ENCODE data around the gene DSCAML1. TPM values are rescaled to one million over a fixed set of nuclear protein-coding genes. Genes with fewer than 3 reads are reported as not detected.

Gene DSCAML1
- total and polyA plus RNA-seq, 10 of the 15 experiments (the other 5 are each of a cell fraction or from before 2014, with no cell fraction given), result 0.03 to 0.18 (median 0.06) TPM; not detected in 1

- no peak for TF ChIP-seq MAX (IDR thresholded peaks at IDR 0.05; ENCODE audit: low read depth, low read length)
- no peak for TF ChIP-seq ZNF24 (IDR thresholded peaks at IDR 0.05)
These were observed 334.7 kb downstream of the DSCAML1 start (continued) for GRCh38 chr11:117462183-117462863.

DNA sequence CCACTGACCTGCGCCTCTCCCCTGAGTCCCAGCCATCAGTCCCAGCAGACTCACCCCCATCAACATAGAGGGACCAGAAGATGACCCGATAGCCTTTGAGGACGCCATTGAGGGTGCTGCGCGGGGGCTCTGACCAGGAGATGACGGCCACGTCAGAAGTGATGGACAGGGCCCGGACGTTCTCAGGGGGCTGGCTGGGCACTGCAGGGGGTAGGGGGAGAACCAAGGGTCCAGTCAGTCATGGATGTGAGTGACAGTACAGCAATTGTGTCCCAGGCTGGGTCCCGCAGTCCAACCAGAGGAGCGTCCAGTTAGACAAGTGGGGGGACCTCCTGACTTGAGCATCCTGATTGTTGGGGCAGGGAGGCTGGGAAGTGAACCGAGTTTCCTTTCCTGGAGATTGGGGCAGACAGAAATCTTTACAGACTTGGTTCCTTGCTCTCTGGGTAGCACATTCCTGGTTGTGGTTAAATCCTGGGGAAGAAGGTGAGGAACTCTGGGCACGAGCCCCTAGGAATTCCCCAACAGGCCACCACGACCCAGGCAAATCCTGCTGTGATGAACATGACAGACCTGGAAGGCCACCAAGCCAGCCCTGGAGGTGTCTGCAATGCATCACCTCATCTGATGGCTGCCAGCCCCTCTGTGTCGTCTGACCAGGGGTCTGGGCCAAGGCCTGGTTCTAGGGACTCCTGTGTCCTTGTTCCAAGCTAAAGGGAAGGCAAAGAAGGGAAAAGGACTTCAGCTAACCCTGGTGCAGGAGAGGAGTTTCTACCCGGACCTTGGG, 335.4 kb downstream of the DSCAML1 start:
- SMC1A ChIA-PET (ENCODE audit: uncharacterized antibody, unreplicated experiment), result interaction anchor here (2.1 kb wide), 1 partner anchor 18 kb away, joined by 7 read pairs; no protein-coding TSS in a partner anchor
- CTCF ChIA-PET, result interaction anchor here (1.0 kb wide), 1 partner anchor 18 kb away, joined by 5 read pairs; no protein-coding TSS in a partner anchor
- no peak for ATAC-seq
- BruUV-seq (replicated peaks), result no TSS peak
- POLR2A ChIA-PET, result interaction anchor here (1.6 kb wide), 1 partner anchor 10 kb away, joined by 3 read pairs; no protein-coding TSS in a partner anchor
- no peak for DNase-seq (ENCODE audit: low read depth, low spot score)
- TF ChIP-seq GATAD2B (conservative IDR thresholded peaks at IDR 0.05; ENCODE audit: low read depth) (no peak), ATF2 (IDR thresholded peaks at IDR 0.05; ENCODE audit: low read length) (no peak), IRF5 (IDR thresholded peaks at IDR 0.05; ENCODE audit: borderline replicate concordance) (no peak), EED (IDR thresholded peaks at IDR 0.05; ENCODE audit: low read depth) (no peak), NFYB (IDR thresholded peaks at IDR 0.05; ENCODE audit: insufficient read depth, low read depth, low read length) (no peak), RCOR1 (conservative IDR thresholded peaks at IDR 0.05; ENCODE audit: low read depth, low read length) (no peak), ZZZ3 (IDR thresholded peaks at IDR 0.05; ENCODE audit: control insufficient read depth, insufficient read length, low read depth) (no peak), POU2F2 (IDR thresholded peaks at IDR 0.05; ENCODE audit: borderline replicate concordance, low read depth, low read length) (no peak), ZNF24 (IDR thresholded peaks at IDR 0.05) (no peak), HDAC6 (IDR thresholded peaks at IDR 0.05; ENCODE audit: unreplicated experiment) (no peak), ZNF622 (IDR thresholded peaks at IDR 0.05) (no peak), ZSCAN29 (IDR thresholded peaks at IDR 0.05) (no peak), MTA2 (IDR thresholded peaks at IDR 0.05; ENCODE audit: low read depth) (no peak)
- TF ChIP-seq, protein P1, sequence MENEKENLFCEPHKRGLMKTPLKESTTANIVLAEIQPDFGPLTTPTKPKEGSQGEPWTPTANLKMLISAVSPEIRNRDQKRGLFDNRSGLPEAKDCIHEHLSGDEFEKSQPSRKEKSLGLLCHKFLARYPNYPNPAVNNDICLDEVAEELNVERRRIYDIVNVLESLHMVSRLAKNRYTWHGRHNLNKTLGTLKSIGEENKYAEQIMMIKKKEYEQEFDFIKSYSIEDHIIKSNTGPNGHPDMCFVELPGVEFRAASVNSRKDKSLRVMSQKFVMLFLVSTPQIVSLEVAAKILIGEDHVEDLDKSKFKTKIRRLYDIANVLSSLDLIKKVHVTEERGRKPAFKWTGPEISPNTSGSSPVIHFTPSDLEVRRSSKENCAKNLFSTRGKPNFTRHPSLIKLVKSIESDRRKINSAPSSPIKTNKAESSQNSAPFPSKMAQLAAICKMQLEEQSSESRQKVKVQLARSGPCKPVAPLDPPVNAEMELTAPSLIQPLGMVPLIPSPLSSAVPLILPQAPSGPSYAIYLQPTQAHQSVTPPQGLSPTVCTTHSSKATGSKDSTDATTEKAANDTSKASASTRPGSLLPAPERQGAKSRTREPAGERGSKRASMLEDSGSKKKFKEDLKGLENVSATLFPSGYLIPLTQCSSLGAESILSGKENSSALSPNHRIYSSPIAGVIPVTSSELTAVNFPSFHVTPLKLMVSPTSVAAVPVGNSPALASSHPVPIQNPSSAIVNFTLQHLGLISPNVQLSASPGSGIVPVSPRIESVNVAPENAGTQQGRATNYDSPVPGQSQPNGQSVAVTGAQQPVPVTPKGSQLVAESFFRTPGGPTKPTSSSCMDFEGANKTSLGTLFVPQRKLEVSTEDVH (IDR thresholded peaks at IDR 0.05; ENCODE audit: low read depth, partially characterized antibody), result no peak
- H3K27ac ChIP-seq (ENCODE audit: control insufficient read depth, insufficient read depth), result no peak overlapping the region
- RAD21 ChIA-PET (ENCODE audit: unreplicated experiment), result no interaction called here
- no peaks in the 10 kb centered on the region for H3K9me3 ChIP-seq (replicated peaks; ENCODE audit: control insufficient read depth, insufficient read depth, low read length)
- WGBS (ENCODE audit: insufficient coverage, insufficient replicate concordance, low lambda C conversion rate, missing lambda C conversion rate), result 53% methylated on average over 16 of the region's 16 CpGs
- H3K79me2 ChIP-seq (ENCODE audit: control insufficient read depth, insufficient read depth, low read length), result no peaks in the 10 kb centered on the region
- no peak overlapping the region for H3K4me3 ChIP-seq
- H3K36me3 ChIP-seq (ENCODE audit: control insufficient read depth in 2 of 2, insufficient read depth in 2 of 2, low read length in 1 of 2), result no peaks in the 10 kb centered on the region
- no peak for FAIRE-seq
- intact Hi-C loops (cut with micrococcal nuclease; ENCODE audit: unreplicated experiment) (no loop called here), in situ Hi-C loops (cut with MboI) (no loop called here)
- no peaks in the 10 kb centered on the region for H4K20me1 ChIP-seq (ENCODE audit: control insufficient read depth, insufficient read depth)
- H3K9ac ChIP-seq (ENCODE audit: control insufficient read depth, insufficient read depth, low read length), result no peak overlapping the region
- H3K4me1 ChIP-seq (ENCODE audit: control insufficient read depth, insufficient read depth, low read length), result peaks cover 32% of the 10 kb centered on the region
- H3K27me3 ChIP-seq (replicated peaks in 1 of 2; ENCODE audit: control insufficient read depth in 2 of 2, insufficient read depth in 2 of 2, low read length in 1 of 2), result no peaks in the 10 kb centered on the region; a peak in 1 of 4 replicates
- H2AFZ ChIP-seq (ENCODE audit: control insufficient read depth, low read depth, low read length), result no peak overlapping the region
- no peak overlapping the region for H3K4me2 ChIP-seq (ENCODE audit: control insufficient read depth, insufficient read depth)

All from GM12878 (cell line).